GM21447 (cell line): ENCODE data around the gene STS.
"Not testable (repeated sequence)": the region's sequence is repeated elsewhere in the genome, so short reads cannot be mapped to it uniquely, and the experiment has no call there.

Experiments
- ATAC-seq: cut with Tn5 transposase; IDR thresholded peaks from one replicate; pipeline ENCODE4 v1.9.1; 2021; ENCODE audit not compliant: unreplicated experiment

The STS gene

GRCh38 chrX:7178859-7179258 is 31.3 kb downstream of the STS start:
- not testable (repeated sequence) for ATAC-seq

GRCh38 chrX:7179446-7179845 is 31.9 kb downstream of the STS start:
- ATAC-seq = no peak

- no peak for ATAC-seq
Measured at GRCh38 chrX:7184816-7185215, 37.3 kb downstream of the STS start.

GRCh38 chrX:7188672-7189071 is 41.2 kb downstream of the STS start:
- no peak for ATAC-seq

GRCh38 chrX:7190157-7190556 is 42.6 kb downstream of the STS start:
- no peak for ATAC-seq

DNA sequence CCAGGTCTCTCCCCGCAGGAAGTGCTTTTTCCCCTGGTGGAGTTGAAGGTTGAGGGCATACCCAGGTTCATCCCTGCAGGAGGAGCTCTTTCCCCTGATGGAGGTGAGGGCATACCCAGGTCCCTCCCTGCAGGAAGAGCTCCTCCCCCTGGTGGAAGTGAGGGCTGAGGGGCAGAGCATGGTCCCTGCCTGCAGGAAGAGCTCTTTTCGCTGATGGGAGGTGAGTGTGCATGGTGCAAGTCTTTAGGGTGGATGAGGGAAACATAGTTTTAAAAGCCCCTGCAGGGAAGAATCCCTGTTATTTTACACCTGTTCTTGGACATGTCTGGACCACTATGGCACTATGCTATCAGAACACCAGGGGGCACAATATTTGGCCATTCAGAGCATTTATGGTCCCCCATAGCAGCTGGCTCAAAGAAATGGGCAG is 44.2 kb downstream of the STS start:
- no peak for ATAC-seq

DNA sequence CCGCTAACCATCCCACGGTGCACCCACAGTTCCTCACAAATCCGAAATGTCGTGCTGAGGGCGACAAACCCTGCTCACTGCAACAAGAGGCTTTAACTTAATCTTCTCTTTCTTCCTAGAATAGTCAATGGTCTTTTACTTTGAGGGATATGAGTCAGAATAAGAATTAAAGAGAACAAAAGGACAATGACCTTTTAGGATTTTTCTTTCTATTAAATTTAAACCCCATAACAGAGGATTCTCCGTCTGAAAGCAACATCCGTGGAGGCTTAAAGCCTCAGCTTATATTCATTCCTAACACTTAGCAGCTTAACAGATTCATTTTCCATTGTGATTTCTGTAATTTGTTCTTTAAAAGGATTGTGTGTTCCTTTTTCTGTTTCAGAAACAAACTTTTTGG is 45.4 kb downstream of the STS start:
- no peak for ATAC-seq

- ATAC-seq = no peak
Measured at GRCh38 chrX:7194606-7195005, 47.1 kb downstream of the STS start.
